Activated CD4-positive, alpha-beta memory T cell treated with anti-CD3 and anti-CD28 coated beads, Interleukin-2, amount 10 ng/mL, durations not matched to agents 7 days and 5 days (primary cell): ENCODE results near the gene TMEM151A. TPM values are rescaled to one million over a fixed set of nuclear protein-coding genes. Genes with fewer than 3 reads are reported as not detected.
"Not testable (repeated sequence)": the region's sequence is repeated elsewhere in the genome, so short reads cannot be mapped to it uniquely, and the experiment has no call there.

Source experiments
- CTCF ChIA-PET: fragments of 350-600 bp; sonication (Branson Sonifier 250); formaldehyde crosslinking; loops from one replicate; lab custom pipeline; 2021; ENCODE audit warnings: antibody characterized with exemption, inconsistent platforms; lab: Charles Lee
- POLR2A ChIA-PET: fragments of 350-600 bp; sonication (Branson Sonifier 250); formaldehyde crosslinking; loops from one replicate; lab custom pipeline; 2021; ENCODE audit warnings: antibody characterized with exemption; lab: Charles Lee
- DNase-seq: peaks from one replicate; pipeline ENCODE4 v3.0.0-alpha.2; 2020
- H3K27ac Mint-ChIP-seq: one replicate; pipeline ENCODE4 v1.8.0; 2021; ENCODE audit warnings: mild to moderate bottlenecking, mixed read lengths
- H3K27me3 Mint-ChIP-seq: one replicate; pipeline ENCODE4 v1.8.0; 2021; ENCODE audit warnings: mixed read lengths
- H3K36me3 Mint-ChIP-seq: one replicate; pipeline ENCODE4 v1.8.0; 2021; ENCODE audit warnings: low read depth, mixed read lengths
- H3K4me1 Mint-ChIP-seq: one replicate; pipeline ENCODE4 v1.8.0; 2021; ENCODE audit warnings: mixed read lengths
- H3K4me3 Mint-ChIP-seq: one replicate; pipeline ENCODE4 v1.8.0; 2021; ENCODE audit warnings: mild to moderate bottlenecking, mixed read lengths
- H3K9me3 Mint-ChIP-seq: one replicate; pipeline ENCODE4 v1.8.0; 2021; ENCODE audit warnings: mixed read lengths
- total RNA-seq, 2 experiments: library from RNA; stranded (reverse); gene quantifications; one replicate each; pipeline ENCODE4 v1.2.3, GENCODE V29; 2021

TMEM151A gene
- total RNA-seq, 2 experiments from 2014 or later, result not detected

- peaks cover 8% of the 10 kb centered on the region for H3K27me3 Mint-ChIP-seq
- no peak overlapping the region for H3K27ac Mint-ChIP-seq
- no peaks in the 10 kb centered on the region for H3K36me3 Mint-ChIP-seq
- no peak for DNase-seq
- no peak overlapping the region for H3K4me3 Mint-ChIP-seq
- POLR2A ChIA-PET, result interaction anchor here (1.3 to 3.9 kb wide), 2 partner anchors 12 to 26 kb away, joined by 3 to 30 read pairs; partner anchors contain the start of gene YIF1A
- H3K9me3 Mint-ChIP-seq, result peaks cover 2% of the 10 kb centered on the region
- peaks cover 39% of the 10 kb centered on the region for H3K4me1 Mint-ChIP-seq
- CTCF ChIA-PET, result interaction anchor here (1.1 kb wide), 1 partner anchor 74 kb away, joined by 4 read pairs; no protein-coding TSS in a partner anchor
These were observed 23.1 kb downstream of the TMEM151A start for GRCh38 chr11:66314561-66315497.

- no peak overlapping the region for H3K4me3 Mint-ChIP-seq
- H3K27ac Mint-ChIP-seq, result no peak overlapping the region
- peaks cover 13% of the 10 kb centered on the region for H3K27me3 Mint-ChIP-seq
- peaks cover 7% of the 10 kb centered on the region for H3K9me3 Mint-ChIP-seq
- H3K4me1 Mint-ChIP-seq, result peaks cover 43% of the 10 kb centered on the region
- CTCF ChIA-PET, result interaction anchor here (1.1 kb wide), 1 partner anchor 73 kb away, joined by 4 read pairs; no protein-coding TSS in a partner anchor
- no peaks in the 10 kb centered on the region for H3K36me3 Mint-ChIP-seq
- POLR2A ChIA-PET, result interaction anchor here (1.3 kb wide), 1 partner anchor 26 kb away, joined by 3 read pairs; the partner anchor contains the start of gene YIF1A
- DNase-seq, result no peak
These were observed 23.8 kb downstream of the TMEM151A start for GRCh38 chr11:66315498-66315885.

GRCh38 chr11:66315921-66316811 is 24.5 kb downstream of the TMEM151A start:
- H3K27ac Mint-ChIP-seq, result no peak overlapping the region
- H3K36me3 Mint-ChIP-seq, result no peaks in the 10 kb centered on the region
- POLR2A ChIA-PET, result interaction anchor here (1.3 kb wide), 1 partner anchor 27 kb away, joined by 3 read pairs; the partner anchor contains the start of gene YIF1A
- peaks cover 7% of the 10 kb centered on the region for H3K9me3 Mint-ChIP-seq
- peaks cover 13% of the 10 kb centered on the region for H3K27me3 Mint-ChIP-seq
- no peak overlapping the region for H3K4me3 Mint-ChIP-seq
- DNase-seq, result no peak
- H3K4me1 Mint-ChIP-seq, result peaks cover 43% of the 10 kb centered on the region
- CTCF ChIA-PET, result interaction anchor here (1.1 kb wide), 1 partner anchor 73 kb away, joined by 4 read pairs; no protein-coding TSS in a partner anchor

- ChIA-PET CTCF (no interaction called here), POLR2A (no interaction called here)
- Mint-ChIP-seq H3K27me3 (peaks cover 13% of the 10 kb centered on the region), H3K4me1 (peaks cover 41% of the 10 kb centered on the region), H3K27ac (peak within 1 kb of the TSS; percentile 56), H3K9me3 (peaks cover 7% of the 10 kb centered on the region), H3K4me3 (no peak within 1 kb of the TSS), H3K36me3 (no peaks in the 10 kb centered on the region)
- no peak for DNase-seq
These were observed 25.2 kb downstream of the TMEM151A start, which contains the start of gene CD248 for GRCh38 chr11:66316849-66317251. CD248 (minus strand) TSS chr11:66317044; CDS start chr11:66317027, 17 bp downstream.

GRCh38 chr11:66317322-66317722 is 25.6 kb downstream of the TMEM151A start:
- H3K4me1 Mint-ChIP-seq, result peaks cover 39% of the 10 kb centered on the region
- ChIA-PET CTCF (no interaction called here), POLR2A (no interaction called here)
- H3K27ac Mint-ChIP-seq, result peak overlapping the region; percentile 56
- no peak overlapping the region for H3K4me3 Mint-ChIP-seq
- H3K9me3 Mint-ChIP-seq, result peaks cover 7% of the 10 kb centered on the region
- H3K27me3 Mint-ChIP-seq, result peaks cover 13% of the 10 kb centered on the region
- DNase-seq, result no peak
- H3K36me3 Mint-ChIP-seq, result no peaks in the 10 kb centered on the region

- Mint-ChIP-seq H3K36me3 (no peaks in the 10 kb centered on the region), H3K27me3 (peaks cover 13% of the 10 kb centered on the region), H3K9me3 (peaks cover 7% of the 10 kb centered on the region), H3K4me1 (peaks cover 38% of the 10 kb centered on the region), H3K27ac (peak overlapping the region; percentile 56), H3K4me3 (no peak overlapping the region)
- ChIA-PET POLR2A (no interaction called here), CTCF (interaction anchor here (1.0 kb wide), 1 partner anchor 11 kb away, joined by 3 read pairs; no protein-coding TSS in a partner anchor)
- no peak for DNase-seq
These were observed 26.3 kb downstream of the TMEM151A start for GRCh38 chr11:66317723-66318599.

- POLR2A ChIA-PET, result no interaction called here
These were observed 26.9 kb downstream of the TMEM151A start for GRCh38 chr11:66318600-66318970.

GRCh38 chr11:66320289-66320688 is 28.6 kb downstream of the TMEM151A start:
- CTCF ChIA-PET, POLR2A ChIA-PET, H3K9me3 Mint-ChIP-seq, H3K36me3 Mint-ChIP-seq, H3K27ac Mint-ChIP-seq, DNase-seq, H3K4me3 Mint-ChIP-seq: not testable (repeated sequence)
- H3K27me3 Mint-ChIP-seq, result peaks cover 13% of the 10 kb centered on the region
- peaks cover 27% of the 10 kb centered on the region for H3K4me1 Mint-ChIP-seq

More at GRCh38 chr11:66318600-66318970, 26.9 kb downstream of the TMEM151A start:
- DNase-seq, result no peak
- H3K4me1 Mint-ChIP-seq, result peaks cover 33% of the 10 kb centered on the region
- no peaks in the 10 kb centered on the region for H3K36me3 Mint-ChIP-seq
- peaks cover 7% of the 10 kb centered on the region for H3K9me3 Mint-ChIP-seq
- H3K4me3 Mint-ChIP-seq, result no peak overlapping the region
- H3K27me3 Mint-ChIP-seq, result peaks cover 13% of the 10 kb centered on the region
- CTCF ChIA-PET, result interaction anchor here (1.0 kb wide), 1 partner anchor 10 kb away, joined by 3 read pairs; no protein-coding TSS in a partner anchor
- H3K27ac Mint-ChIP-seq, result peak overlapping the region; percentile 10

GRCh38 chr11:66320748-66321147 is 29.1 kb downstream of the TMEM151A start:
- DNase-seq, H3K4me3 Mint-ChIP-seq, H3K9me3 Mint-ChIP-seq, CTCF ChIA-PET, H3K36me3 Mint-ChIP-seq, H3K27ac Mint-ChIP-seq, POLR2A ChIA-PET: not testable (repeated sequence)
- peaks cover 11% of the 10 kb centered on the region for H3K27me3 Mint-ChIP-seq
- H3K4me1 Mint-ChIP-seq, result peaks cover 30% of the 10 kb centered on the region

- peaks cover 11% of the 10 kb centered on the region for H3K27me3 Mint-ChIP-seq
- H3K9me3 Mint-ChIP-seq, result peaks cover 7% of the 10 kb centered on the region
These were observed 29.9 kb downstream of the TMEM151A start for GRCh38 chr11:66321606-66322005.

GRCh38 chr11:66322732-66323427 is 31.2 kb downstream of the TMEM151A start:
- no peaks in the 10 kb centered on the region for H3K36me3 Mint-ChIP-seq
- H3K9me3 Mint-ChIP-seq, result peaks cover 7% of the 10 kb centered on the region
- no peak overlapping the region for H3K27ac Mint-ChIP-seq
- H3K4me1 Mint-ChIP-seq, result peaks cover 41% of the 10 kb centered on the region
- H3K4me3 Mint-ChIP-seq, result no peak overlapping the region
- no peak for DNase-seq
- ChIA-PET CTCF (no interaction called here), POLR2A (no interaction called here)
- H3K27me3 Mint-ChIP-seq, result peaks cover 11% of the 10 kb centered on the region

More at GRCh38 chr11:66321606-66322005, 29.9 kb downstream of the TMEM151A start:
- ChIA-PET CTCF (interaction anchor here (0.5 to 1.4 kb wide), 2 partner anchors 10 to 110 kb away, joined by 3 to 12 read pairs; no protein-coding TSS in a partner anchor), POLR2A (no interaction called here)
- Mint-ChIP-seq H3K36me3 (no peaks in the 10 kb centered on the region), H3K27ac (no peak overlapping the region), H3K4me1 (peaks cover 37% of the 10 kb centered on the region), H3K4me3 (no peak overlapping the region)
- no peak for DNase-seq
